Measurements from ENCODE around the gene TTLL11.
A peak's percentile ranks its signal among the peaks of the same experiment; 100 is the strongest.

TTLL11 gene

GRCh38 chr9:121929893-121930875 lies 162.9 kb downstream of the TTLL11 start:
- DNase-seq, result no peak

GRCh38 chr9:121927636-121928035 lies 165.5 kb downstream of the TTLL11 start:
- no peak for DNase-seq

GRCh38 chr9:121927081-121927480 lies 166.0 kb downstream of the TTLL11 start:
- no peak for DNase-seq

GRCh38 chr9:121926351-121926801 lies 166.7 kb downstream of the TTLL11 start:
- no peak for DNase-seq

- DNase-seq, result no peak
Measured at GRCh38 chr9:121925935-121926334, 167.2 kb downstream of the TTLL11 start.

GRCh38 chr9:121924700-121925099 lies 168.4 kb downstream of the TTLL11 start:
- DNase-seq, result no peak

GRCh38 chr9:121921444-121921843 lies 171.7 kb downstream of the TTLL11 start:
- no peak for DNase-seq

GRCh38 chr9:121917375-121918335 lies 175.5 kb downstream of the TTLL11 start:
- no peak for DNase-seq

GRCh38 chr9:121915304-121915625 lies 177.8 kb downstream of the TTLL11 start:
- no peak for DNase-seq

GRCh38 chr9:121914604-121915303 lies 178.4 kb downstream of the TTLL11 start:
- DNase-seq, result no peak

GRCh38 chr9:121914017-121914595 lies 179.0 kb downstream of the TTLL11 start:
- DNase-seq, result no peak

- DNase-seq, result no peak
Measured at GRCh38 chr9:121912812-121913627, 180.1 kb downstream of the TTLL11 start.

GRCh38 chr9:121910491-121911040 lies 182.5 kb downstream of the TTLL11 start:
- no peak for DNase-seq

GRCh38 chr9:121909111-121909510 lies 184.0 kb downstream of the TTLL11 start:
- DNase-seq, result no peak

- DNase-seq, result no peak
Measured at GRCh38 chr9:121906074-121906870, 186.8 kb downstream of the TTLL11 start.

- DNase-seq, result peak; percentile 47
Measured at GRCh38 chr9:121902461-121903135, 190.5 kb downstream of the TTLL11 start.

- no peak for DNase-seq
Measured at GRCh38 chr9:121901616-121902015, 191.5 kb downstream of the TTLL11 start.

- no peak for DNase-seq
Measured at GRCh38 chr9:121900163-121900562, 192.9 kb downstream of the TTLL11 start.

GRCh38 chr9:121898856-121899255 lies 194.3 kb downstream of the TTLL11 start:
- DNase-seq, result no peak

- DNase-seq, result no peak
Measured at GRCh38 chr9:121897140-121897539, 196.0 kb downstream of the TTLL11 start.
